ENCODE measurements around the gene CRYGD. TPM values are rescaled to one million over a fixed set of nuclear protein-coding genes. Genes with fewer than 3 reads are reported as not detected.
A peak's percentile ranks its signal among the peaks of the same experiment; 100 is the strongest.

CRYGD gene
- total and polyA plus RNA-seq, 2 experiments from 2014 or later, result 0.47 TPM; not detected in 1

DNA sequence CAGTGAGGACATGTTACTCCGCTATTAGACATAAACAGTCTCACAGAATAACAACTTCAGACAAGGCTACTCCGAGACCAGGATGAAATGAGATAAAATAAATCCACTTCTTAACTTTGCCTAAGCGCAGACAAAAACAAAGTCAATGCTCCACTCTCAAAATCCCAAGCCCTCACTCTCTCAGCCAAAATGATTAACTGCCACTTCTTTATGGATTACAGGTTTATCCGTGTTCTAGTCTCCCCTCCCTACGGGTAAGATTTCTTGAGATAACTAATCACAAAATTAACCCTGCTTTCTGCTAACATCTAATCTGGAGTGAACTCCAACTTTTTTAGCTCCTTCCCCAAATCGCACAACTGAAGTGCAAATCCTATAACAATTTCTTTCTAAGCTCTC, 6.4 kb upstream of the CRYGD start:
- Histone ChIP-seq H3K4me3 (no peak overlapping the region), H3K4me2 (peak overlapping the region; percentile 62), H3K27ac (peak overlapping the region; percentile 75), H3K79me2 (no peaks in the 10 kb centered on the region), H3K27me3 (no peaks in the 10 kb centered on the region), H3K36me3 (replicated peaks; ENCODE audit: insufficient read depth, low read depth) (no peaks in the 10 kb centered on the region), H3K4me1 (ENCODE audit: insufficient read depth) (peaks cover 29% of the 10 kb centered on the region), H2AFZ (no peak overlapping the region), H4K20me1 (ENCODE audit: insufficient read depth, poor library complexity, severe bottlenecking) (no peaks in the 10 kb centered on the region), H3K9me2 (replicated peaks; ENCODE audit: insufficient read depth) (no peaks in the 10 kb centered on the region), H3K9me3 (ENCODE audit: low read depth) (no peaks in the 10 kb centered on the region)
- TF ChIP-seq EZH2phosphoT487 (IDR thresholded peaks at IDR 0.05; ENCODE audit: low read depth, severe bottlenecking, unreplicated experiment), result no peak
- TF ChIP-seq CTCF (IDR thresholded peaks at IDR 0.05; ENCODE audit: poor library complexity), result no peak
- TF ChIP-seq EZH2 (IDR thresholded peaks at IDR 0.05; ENCODE audit: borderline replicate concordance), result no peak
- no peak for DNase-seq (ENCODE audit: low spot score)
- WGBS (ENCODE audit: low lambda C conversion rate, missing lambda C conversion rate), result 45% methylated on average over 6 of the region's 6 CpGs

DNA sequence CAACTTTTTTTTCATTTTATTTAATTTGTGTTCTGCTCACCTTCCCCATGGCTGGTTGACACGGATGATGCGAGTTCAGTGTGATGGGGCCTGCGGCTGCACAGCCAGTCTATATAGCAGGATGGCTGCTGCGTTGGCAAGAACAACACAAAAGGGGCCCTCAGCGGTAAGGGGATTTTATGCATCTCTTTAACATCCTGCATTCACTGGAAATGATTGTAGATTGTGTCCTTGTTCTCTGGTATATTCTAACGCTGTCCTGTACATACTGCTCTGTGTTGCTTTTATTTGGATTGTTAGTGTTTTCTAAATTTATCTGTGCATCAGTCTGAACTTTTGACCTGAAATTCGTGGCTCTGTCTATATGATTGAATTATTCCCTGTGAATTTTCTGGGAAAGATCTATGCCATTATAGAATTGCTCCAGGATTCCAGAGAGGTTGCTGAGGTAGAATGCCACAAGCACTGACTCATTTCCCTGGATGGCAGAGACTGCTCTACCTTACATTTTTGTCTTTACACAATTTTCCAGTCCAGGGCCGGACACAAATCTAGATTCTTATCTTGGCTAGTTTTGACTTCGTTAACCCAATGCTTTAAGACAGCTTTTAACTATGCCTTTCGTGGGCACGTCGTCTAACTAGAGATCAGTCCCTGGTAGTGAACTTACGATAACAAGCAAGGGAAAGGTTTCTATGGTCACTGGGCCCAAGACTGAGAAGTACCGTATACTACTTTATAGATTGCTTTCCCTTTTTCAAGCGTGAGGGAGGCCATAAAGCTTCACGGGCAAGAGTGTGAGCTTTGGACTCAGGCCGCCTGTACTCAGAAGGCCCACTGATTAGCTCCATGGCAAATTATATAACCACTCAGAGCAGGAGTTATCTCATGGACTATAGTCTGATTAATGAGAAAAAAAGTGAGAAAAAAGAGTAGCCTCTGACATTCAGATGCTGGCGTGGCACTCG, 5.7 kb upstream of the CRYGD start, which contains the start of gene CRYGC:
Gene CRYGC, minus strand, starts transcription at position 85 of the 968 bp plus-strand sequence. Its CDS starts 36 bp downstream, at position 49.
- no peak for TF ChIP-seq CTCF (IDR thresholded peaks at IDR 0.05; ENCODE audit: poor library complexity)
- no peak for TF ChIP-seq EZH2phosphoT487 (IDR thresholded peaks at IDR 0.05; ENCODE audit: low read depth, severe bottlenecking, unreplicated experiment)
- TF ChIP-seq EZH2 (IDR thresholded peaks at IDR 0.05; ENCODE audit: borderline replicate concordance), result no peak
- no peaks in the 10 kb centered on the region for H4K20me1 ChIP-seq (ENCODE audit: insufficient read depth, poor library complexity, severe bottlenecking)
- peak within 1 kb of the TSS; percentile 75 for H3K27ac ChIP-seq
- no peaks in the 10 kb centered on the region for H3K79me2 ChIP-seq
- peak within 1 kb of the TSS; percentile 62 for H3K4me2 ChIP-seq
- H2AFZ ChIP-seq, result no peak within 1 kb of the TSS
- H3K9me2 ChIP-seq (replicated peaks; ENCODE audit: insufficient read depth), result no peaks in the 10 kb centered on the region
- peak; percentile 72 for DNase-seq (ENCODE audit: low spot score)
- H3K27me3 ChIP-seq, result no peaks in the 10 kb centered on the region
- H3K36me3 ChIP-seq (replicated peaks; ENCODE audit: insufficient read depth, low read depth), result no peaks in the 10 kb centered on the region
- H3K9me3 ChIP-seq (ENCODE audit: low read depth), result no peaks in the 10 kb centered on the region
- peaks cover 26% of the 10 kb centered on the region for H3K4me1 ChIP-seq (ENCODE audit: insufficient read depth)
- no peak within 1 kb of the TSS for H3K4me3 ChIP-seq
- WGBS (ENCODE audit: low lambda C conversion rate, missing lambda C conversion rate), result 43% methylated on average over 19 of the region's 19 CpGs

DNA sequence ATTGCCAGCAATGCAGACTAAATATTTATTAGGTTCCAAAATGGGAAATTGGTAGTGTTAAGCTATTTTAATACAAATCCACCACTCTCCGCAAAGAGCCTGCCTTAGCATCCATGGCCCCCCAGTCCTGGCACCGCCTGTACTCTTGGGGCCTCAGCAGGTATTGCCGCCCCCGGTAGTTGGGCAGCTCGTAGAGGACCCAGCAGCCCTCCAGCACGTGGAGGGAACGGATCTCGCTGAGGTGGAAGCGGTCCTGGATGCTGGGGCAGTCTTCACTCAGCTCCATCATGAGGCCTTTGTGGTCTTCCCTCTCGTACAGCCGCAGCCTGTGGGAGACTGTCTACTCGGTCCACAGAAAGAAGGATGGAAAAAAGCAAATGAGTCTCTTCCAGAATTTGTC, 3.8 kb upstream of the CRYGD start:
- H3K9me3 ChIP-seq (ENCODE audit: low read depth), result no peaks in the 10 kb centered on the region
- no peak overlapping the region for H3K4me2 ChIP-seq
- 98% methylated on average over 12 of the region's 12 CpGs for WGBS (ENCODE audit: low lambda C conversion rate, missing lambda C conversion rate)
- no peaks in the 10 kb centered on the region for H4K20me1 ChIP-seq (ENCODE audit: insufficient read depth, poor library complexity, severe bottlenecking)
- H3K36me3 ChIP-seq (replicated peaks; ENCODE audit: insufficient read depth, low read depth), result no peaks in the 10 kb centered on the region
- H3K79me2 ChIP-seq, result no peaks in the 10 kb centered on the region
- no peak overlapping the region for H2AFZ ChIP-seq
- H3K27ac ChIP-seq, result no peak overlapping the region
- H3K27me3 ChIP-seq, result no peaks in the 10 kb centered on the region
- H3K4me3 ChIP-seq, result no peak overlapping the region
- TF ChIP-seq EZH2 (IDR thresholded peaks at IDR 0.05; ENCODE audit: borderline replicate concordance), result no peak
- no peak for TF ChIP-seq CTCF (IDR thresholded peaks at IDR 0.05; ENCODE audit: poor library complexity)
- TF ChIP-seq EZH2phosphoT487 (IDR thresholded peaks at IDR 0.05; ENCODE audit: low read depth, severe bottlenecking, unreplicated experiment), result no peak
- H3K4me1 ChIP-seq (ENCODE audit: insufficient read depth), result peaks cover 27% of the 10 kb centered on the region
- no peak for DNase-seq (ENCODE audit: low spot score)
- H3K9me2 ChIP-seq (replicated peaks; ENCODE audit: insufficient read depth), result no peaks in the 10 kb centered on the region
